ENCODE data around the gene ZEB2.

Gene ZEB2

DNA sequence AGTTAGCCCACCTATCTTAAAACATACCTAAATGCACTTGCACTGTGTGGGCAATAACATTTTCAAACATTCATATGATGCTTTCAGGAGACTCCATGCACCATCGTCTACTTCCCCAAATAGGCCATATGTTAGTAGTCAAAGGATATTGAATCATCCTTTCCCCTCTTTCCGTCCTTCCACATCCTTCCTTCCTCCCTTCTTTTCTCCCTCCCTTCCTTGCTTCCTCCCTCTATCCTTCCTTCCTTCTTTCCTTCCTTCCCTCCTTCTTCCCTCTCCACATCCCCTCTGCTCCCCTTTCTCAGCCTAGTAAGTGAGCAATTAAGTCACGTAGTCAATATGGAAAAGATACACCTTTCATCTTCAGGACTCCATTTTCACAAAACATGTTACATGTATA, 73.8 kb downstream of the ZEB2 start:
- no peak overlapping the region for H3K4me3 ChIP-seq (ENCODE audit: low read depth in 1 of 2, low read length in 2 of 2)
- no peaks in the 10 kb centered on the region for H3K27me3 ChIP-seq (ENCODE audit: insufficient read depth, low read length, poor library complexity)
- no peaks in the 10 kb centered on the region; the same call in 1 of the 2 replicates for H4K20me1 ChIP-seq (ENCODE audit: insufficient read depth, low read length)
- ATAC-seq (ENCODE audit: insufficient read depth, low read depth) (no peak), DNase-seq (no peak)
- H3K9me3 ChIP-seq (ENCODE audit: insufficient read depth, low read length, severe bottlenecking) = no peaks in the 10 kb centered on the region
- no peaks in the 10 kb centered on the region for H3K4me1 ChIP-seq (ENCODE audit: insufficient read depth, low read length)
- H3K27ac ChIP-seq (ENCODE audit: low read length) = no peak overlapping the region
- no peaks in the 10 kb centered on the region for H3K36me3 ChIP-seq (ENCODE audit: insufficient read depth, low read length)
- no peak for TF ChIP-seq EZH2 (IDR thresholded peaks at IDR 0.05; ENCODE audit: borderline replicate concordance, low read depth, low read length, severe bottlenecking)
- TF ChIP-seq, protein P1, sequence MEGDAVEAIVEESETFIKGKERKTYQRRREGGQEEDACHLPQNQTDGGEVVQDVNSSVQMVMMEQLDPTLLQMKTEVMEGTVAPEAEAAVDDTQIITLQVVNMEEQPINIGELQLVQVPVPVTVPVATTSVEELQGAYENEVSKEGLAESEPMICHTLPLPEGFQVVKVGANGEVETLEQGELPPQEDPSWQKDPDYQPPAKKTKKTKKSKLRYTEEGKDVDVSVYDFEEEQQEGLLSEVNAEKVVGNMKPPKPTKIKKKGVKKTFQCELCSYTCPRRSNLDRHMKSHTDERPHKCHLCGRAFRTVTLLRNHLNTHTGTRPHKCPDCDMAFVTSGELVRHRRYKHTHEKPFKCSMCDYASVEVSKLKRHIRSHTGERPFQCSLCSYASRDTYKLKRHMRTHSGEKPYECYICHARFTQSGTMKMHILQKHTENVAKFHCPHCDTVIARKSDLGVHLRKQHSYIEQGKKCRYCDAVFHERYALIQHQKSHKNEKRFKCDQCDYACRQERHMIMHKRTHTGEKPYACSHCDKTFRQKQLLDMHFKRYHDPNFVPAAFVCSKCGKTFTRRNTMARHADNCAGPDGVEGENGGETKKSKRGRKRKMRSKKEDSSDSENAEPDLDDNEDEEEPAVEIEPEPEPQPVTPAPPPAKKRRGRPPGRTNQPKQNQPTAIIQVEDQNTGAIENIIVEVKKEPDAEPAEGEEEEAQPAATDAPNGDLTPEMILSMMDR (IDR thresholded peaks at IDR 0.05; ENCODE audit: borderline replicate concordance, extremely low read depth, low read length, poor library complexity, severe bottlenecking) = no peak
- H3K4me2 ChIP-seq (ENCODE audit: insufficient read depth, low read length) = no peak overlapping the region
- no peak overlapping the region for H2AFZ ChIP-seq (ENCODE audit: low read depth, low read length)
- no peaks in the 10 kb centered on the region for H3K79me2 ChIP-seq (ENCODE audit: insufficient read depth, low read length)
- no peak overlapping the region for H3K9ac ChIP-seq (ENCODE audit: low read depth, low read length)

DNA sequence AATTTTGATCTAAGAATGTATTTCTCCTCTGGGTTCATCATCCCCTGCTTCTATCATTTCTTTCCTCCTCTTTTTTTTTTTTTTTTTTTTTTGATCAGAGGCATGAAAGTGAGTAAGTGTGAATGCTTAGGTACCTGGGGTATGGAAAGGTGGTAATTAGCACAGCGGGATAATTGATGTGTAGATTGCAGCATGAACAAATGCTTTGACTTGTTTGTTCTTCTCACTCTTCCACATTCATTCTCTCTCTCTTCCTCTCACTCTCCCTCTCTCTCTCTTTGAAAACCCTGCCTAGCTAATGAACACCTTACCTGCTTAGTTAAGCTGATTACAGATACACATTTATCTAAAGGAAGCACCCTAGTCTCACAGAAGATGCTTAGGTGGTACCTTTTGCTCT, 74.7 kb downstream of the ZEB2 start:
- H3K27ac ChIP-seq (ENCODE audit: low read length) = no peak overlapping the region
- no peak for ATAC-seq (ENCODE audit: insufficient read depth, low read depth)
- H3K9ac ChIP-seq (ENCODE audit: low read depth, low read length) = no peak overlapping the region
- no peaks in the 10 kb centered on the region for H3K36me3 ChIP-seq (ENCODE audit: insufficient read depth, low read length)
- H3K79me2 ChIP-seq (ENCODE audit: insufficient read depth, low read length) = peaks cover 4% of the 10 kb centered on the region; the same call in 1 of the 2 replicates
- TF ChIP-seq, protein P1 (IDR thresholded peaks at IDR 0.05; ENCODE audit: borderline replicate concordance, extremely low read depth, low read length, poor library complexity, severe bottlenecking) = no peak
- no peak for TF ChIP-seq EZH2 (IDR thresholded peaks at IDR 0.05; ENCODE audit: borderline replicate concordance, low read depth, low read length, severe bottlenecking)
- no peak overlapping the region for H2AFZ ChIP-seq (ENCODE audit: low read depth, low read length)
- no peaks in the 10 kb centered on the region for H3K27me3 ChIP-seq (ENCODE audit: insufficient read depth, low read length, poor library complexity)
- H3K9me3 ChIP-seq (ENCODE audit: insufficient read depth, low read length, severe bottlenecking) = no peaks in the 10 kb centered on the region
- peaks cover 4% of the 10 kb centered on the region; the same call in 1 of the 2 replicates for H4K20me1 ChIP-seq (ENCODE audit: insufficient read depth, low read length)
- DNase-seq = no peak
- no peaks in the 10 kb centered on the region for H3K4me1 ChIP-seq (ENCODE audit: insufficient read depth, low read length)
- no peak overlapping the region for H3K4me2 ChIP-seq (ENCODE audit: insufficient read depth, low read length)
- H3K4me3 ChIP-seq (ENCODE audit: low read depth in 1 of 2, low read length in 2 of 2) = no peak overlapping the region

DNA sequence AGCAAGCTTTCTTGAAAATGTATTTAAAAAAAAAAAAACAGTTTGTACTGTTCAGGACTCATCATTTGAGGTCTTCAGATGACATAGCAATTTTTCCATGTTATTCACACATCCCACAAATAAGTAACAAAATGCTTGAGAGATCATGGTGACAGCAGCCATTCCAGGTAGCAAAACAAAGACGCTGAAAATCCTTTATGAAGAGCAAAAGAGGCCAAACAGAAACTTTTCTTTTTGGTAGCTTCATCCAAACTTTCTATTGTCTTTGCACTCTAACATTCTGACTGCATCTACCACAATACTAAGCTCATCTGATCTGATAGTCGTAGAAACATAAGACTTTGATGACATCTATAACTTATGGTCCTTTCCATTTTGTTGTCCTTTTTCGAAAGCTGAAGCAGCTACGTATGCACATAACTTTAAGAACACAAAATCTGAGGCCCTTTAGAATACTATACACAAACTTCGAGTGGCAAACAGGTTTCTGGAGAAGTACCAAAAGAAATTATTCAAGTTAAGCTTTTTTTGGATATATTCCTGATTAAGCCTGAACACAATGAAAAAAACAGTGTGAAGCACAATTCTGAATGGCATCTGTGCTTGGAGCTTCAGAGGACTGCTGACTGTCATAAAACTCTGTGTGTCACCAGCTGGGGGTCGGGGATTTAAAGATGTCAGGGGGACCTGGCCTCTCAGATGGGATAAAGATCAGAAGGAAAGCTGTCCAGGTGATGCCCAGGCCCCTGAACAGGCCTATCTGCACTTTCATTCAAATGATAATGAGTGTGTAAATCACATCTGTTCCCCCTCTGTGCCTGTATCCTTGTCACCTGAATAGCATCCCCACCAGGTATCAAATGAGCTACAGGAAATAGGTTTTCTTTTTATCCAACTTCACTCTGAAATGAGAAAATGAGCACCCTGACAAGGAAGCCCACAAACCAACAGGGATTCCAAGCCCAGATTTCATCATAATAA, 75.8 kb downstream of the ZEB2 start:
- Histone ChIP-seq H3K27ac (ENCODE audit: low read length) (no peak overlapping the region), H3K9me3 (ENCODE audit: insufficient read depth, low read length, severe bottlenecking) (no peaks in the 10 kb centered on the region), H3K4me2 (ENCODE audit: insufficient read depth, low read length) (no peak overlapping the region), H3K27me3 (ENCODE audit: insufficient read depth, low read length, poor library complexity) (no peaks in the 10 kb centered on the region), H4K20me1 (ENCODE audit: insufficient read depth, low read length) (peaks cover 4% of the 10 kb centered on the region; the same call in 1 of the 2 replicates), H3K79me2 (ENCODE audit: insufficient read depth, low read length) (peaks cover 4% of the 10 kb centered on the region; the same call in 1 of the 2 replicates), H3K4me1 (ENCODE audit: insufficient read depth, low read length) (no peaks in the 10 kb centered on the region), H2AFZ (ENCODE audit: low read depth, low read length) (no peak overlapping the region), H3K4me3 (ENCODE audit: low read depth in 1 of 2, low read length in 2 of 2) (no peak overlapping the region), H3K36me3 (ENCODE audit: insufficient read depth, low read length) (no peaks in the 10 kb centered on the region), H3K9ac (ENCODE audit: low read depth, low read length) (no peak overlapping the region)
- DNase-seq (no peak), ATAC-seq (ENCODE audit: insufficient read depth, low read depth) (no peak)
- TF ChIP-seq, protein P1 (IDR thresholded peaks at IDR 0.05; ENCODE audit: borderline replicate concordance, extremely low read depth, low read length, poor library complexity, severe bottlenecking) = no peak
- TF ChIP-seq EZH2 (IDR thresholded peaks at IDR 0.05; ENCODE audit: borderline replicate concordance, low read depth, low read length, severe bottlenecking) = no peak
